Stimulated activated CD8-positive, alpha-beta memory T cell treated with anti-CD3 and anti-CD28 coated beads, Interleukin-12 subunit alpha, Interleukin-12 subunit beta, amount 100 ng/mL, for 4 hours (primary cell): ENCODE results near the gene GAN.

Experiments used
- DNase-seq: peaks from one replicate; pipeline ENCODE4 v3.0.0-alpha.2; 2020; ENCODE audit warnings: low read depth

Gene GAN

DNA sequence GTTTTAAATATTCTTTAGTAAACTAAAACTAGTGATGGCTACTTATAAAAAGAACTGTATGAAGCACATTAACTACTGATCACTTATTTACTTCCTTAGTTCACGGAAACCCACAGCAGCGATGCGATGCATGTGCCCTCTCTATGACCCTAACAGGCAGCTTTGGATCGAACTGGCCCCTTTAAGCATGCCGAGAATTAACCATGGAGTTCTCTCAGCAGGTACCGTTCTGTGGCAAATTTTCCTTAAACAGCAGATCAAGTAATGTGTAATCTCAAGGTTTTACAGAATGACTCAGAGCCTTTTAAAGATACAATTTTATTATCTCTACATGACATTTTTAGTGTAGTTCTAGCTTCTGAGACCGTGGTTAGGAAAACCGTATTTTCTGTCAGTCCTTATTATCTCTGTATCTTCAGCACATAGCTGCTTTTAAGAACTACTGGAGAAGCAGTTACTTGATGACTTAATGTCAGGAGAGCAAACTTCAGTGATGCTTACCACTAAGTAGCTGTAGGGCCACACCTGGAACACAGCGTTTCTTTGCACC is 43.0 kb downstream of the GAN start:
- no peak for DNase-seq

DNA sequence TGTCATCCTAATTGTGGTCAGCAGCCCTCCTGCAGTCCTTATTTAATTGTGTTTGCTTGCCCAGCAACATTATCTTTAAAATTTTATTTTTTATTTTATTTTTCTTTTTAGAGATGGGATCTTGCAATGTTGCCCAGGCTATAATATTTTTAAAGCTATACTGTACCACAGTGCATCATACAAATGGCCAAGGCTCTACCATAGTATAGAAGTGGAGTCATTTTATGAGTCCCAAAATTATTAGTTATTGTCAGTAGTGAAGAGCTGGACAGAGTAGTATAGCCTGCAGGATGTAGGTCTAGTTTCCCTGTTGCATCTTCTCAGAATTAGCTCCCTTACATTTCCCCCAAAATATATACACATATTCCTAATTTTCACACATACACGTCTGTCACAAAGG is 44.1 kb downstream of the GAN start:
- no peak for DNase-seq

DNA sequence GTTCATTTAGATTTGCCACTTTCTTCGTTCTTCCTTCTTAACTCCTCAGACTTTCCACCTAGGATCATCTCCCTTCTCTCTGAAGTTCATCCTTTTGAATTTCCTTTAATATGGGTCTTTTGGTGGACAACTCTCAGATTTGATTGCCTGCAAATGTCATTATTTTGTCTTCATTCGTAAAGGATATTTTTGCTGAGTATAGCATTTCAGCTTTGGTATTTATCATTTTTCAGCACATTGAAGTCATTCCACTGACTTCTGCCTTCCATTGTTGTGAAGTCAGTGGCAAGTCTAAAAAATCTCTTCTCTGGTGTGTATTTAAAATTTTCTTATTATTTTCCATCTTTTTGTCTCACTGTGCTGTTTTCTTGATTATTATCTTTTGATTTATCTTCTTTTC is 45.4 kb downstream of the GAN start:
- DNase-seq, result no peak

DNA sequence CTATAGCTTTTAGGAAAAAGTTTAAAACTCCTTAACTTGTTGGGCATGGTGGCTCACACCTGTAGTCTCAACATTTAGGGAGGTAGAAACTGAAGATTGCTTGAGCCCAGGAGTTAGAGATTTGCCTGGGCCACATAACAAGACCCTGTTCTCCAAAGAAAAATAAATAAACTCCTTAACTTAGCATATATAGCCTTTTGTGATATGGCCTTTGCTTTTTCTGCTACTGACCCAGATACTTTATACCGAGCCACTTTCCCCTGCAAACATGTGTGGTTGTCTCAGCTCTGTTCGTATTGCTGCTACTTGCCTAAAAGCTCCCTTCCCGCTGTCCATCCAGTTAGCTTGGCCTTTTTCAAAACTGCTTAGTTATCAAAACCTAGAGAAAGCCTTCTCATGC is 51.0 kb downstream of the GAN start:
- DNase-seq, result no peak

- DNase-seq, result no peak
These were observed 51.7 kb downstream of the GAN start for GRCh38 chr16:81366316-81366932.

DNA sequence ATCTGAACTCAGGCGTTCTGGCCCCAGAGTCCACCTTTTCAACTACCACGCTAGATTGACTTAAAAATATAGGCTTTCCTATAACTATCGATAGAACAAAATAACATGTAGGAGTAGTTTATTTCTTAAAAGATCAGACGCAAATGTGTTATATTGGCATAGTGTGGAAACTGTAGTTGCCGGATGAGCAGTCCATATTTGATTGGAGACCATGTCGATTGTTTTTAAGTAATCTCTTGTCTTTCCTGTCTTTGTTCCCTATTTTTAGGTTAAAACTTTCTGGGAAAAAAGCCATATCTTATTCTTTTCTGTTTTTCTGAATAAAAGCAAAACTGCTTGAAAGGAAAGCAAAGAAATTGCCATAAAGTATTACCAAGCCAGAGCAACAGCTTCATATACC is 53.1 kb downstream of the GAN start:
- DNase-seq, result no peak

DNA sequence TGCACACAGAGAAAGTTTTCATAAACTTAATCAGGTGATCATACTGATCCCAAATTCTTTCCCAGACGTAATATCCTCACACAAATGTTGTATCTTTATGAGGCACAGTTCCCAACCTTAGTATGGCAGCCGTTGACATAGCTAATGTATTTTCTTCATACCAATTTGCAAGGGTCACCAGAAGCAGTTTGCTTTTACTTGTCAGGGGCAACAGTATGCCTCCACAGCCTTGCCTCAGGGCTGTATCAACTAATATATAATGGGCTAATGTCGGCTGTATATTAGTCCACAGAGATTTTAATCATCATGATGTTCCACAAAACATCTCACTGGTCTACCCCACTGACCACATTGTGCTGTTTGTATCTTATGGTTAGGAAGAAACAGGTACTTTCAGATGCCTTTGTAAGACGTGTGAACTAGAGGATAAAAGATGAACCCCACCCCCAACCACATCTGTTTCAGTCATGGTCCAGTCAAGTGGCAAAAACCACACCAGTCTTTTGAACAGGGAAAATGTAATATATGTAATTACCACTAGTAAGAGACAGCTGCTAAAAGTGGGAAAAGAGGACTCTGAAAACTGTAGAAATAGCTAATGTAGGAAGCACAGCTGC is 55.2 kb downstream of the GAN start:
- no peak for DNase-seq

DNA sequence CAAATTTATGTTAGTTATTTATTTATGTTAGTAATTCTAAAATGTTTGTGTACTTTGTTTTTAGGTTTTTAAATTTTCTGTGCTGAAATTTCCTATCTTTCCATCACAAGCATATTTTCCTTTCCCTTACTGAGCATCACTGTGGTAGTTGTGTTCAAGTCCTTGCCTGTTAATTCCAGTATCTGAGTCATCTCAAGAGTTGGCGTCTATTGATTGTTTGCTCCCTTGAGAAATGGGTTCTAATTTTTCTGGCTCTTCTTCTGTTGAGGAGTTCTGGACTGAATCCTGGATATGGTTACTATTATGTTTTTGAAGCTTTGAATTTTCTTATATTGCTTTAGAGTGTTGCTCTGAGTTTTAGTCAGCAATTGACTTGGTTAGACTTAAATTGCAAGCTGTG is 56.3 kb downstream of the GAN start:
- DNase-seq, result no peak

GRCh38 chr16:81374550-81374949 is 59.8 kb downstream of the GAN start:
- no peak for DNase-seq

DNA sequence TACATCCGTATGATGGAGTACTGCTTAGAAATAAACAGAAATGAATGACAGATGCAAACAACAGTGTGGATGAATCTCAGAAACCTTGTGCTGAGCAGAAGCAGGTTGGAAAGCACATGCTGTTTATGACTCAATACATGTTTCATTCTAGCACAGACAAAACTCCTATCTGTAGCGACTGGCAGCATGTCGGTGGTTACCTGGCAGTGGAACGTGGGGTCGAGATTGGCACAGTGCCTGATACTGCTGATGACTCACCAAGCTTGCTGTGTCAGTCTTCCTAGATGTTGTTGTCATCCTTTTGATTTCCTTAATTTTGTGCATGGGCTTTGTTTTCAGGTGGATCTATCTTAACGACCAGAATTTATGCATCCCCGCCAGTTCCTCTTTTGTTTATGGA is 62.1 kb downstream of the GAN start:
- no peak for DNase-seq

DNA sequence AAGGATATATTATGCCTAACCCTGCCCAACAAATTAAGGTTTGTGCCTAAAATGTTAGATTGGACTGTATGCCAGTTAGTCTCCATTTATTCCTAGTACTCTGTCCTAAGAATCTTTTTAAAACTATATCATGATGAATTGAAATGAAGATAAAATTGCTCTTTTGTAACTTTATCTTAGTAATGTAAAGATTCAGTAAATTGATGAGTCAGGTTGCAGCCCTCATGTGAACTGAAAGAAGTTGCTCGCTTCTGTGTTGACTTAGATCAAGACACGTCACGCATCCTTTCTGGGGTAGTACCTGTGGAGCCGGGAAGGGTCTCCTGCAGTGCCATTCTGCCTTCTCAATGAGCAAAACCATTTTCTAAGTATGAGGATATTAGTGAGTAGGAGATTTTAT is 63.3 kb downstream of the GAN start:
- no peak for DNase-seq

DNA sequence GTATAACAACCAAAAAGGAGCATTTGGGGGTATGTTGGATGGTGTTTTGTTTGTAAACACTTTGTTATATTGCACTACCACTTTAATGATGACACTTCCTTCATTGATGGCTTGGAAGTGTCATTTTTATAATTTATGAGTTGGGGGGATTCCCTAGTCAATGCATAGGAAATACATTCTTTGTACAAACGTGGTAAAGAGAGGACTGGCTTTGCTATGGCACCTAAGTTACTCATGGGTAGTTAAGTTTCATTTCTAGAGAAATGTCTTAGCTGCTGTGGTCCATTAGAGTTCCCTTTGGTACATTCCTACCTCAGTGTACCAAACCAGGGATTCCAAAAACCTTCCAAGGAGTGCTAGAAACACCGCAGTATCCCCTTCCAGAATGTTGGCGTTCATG is 66.2 kb downstream of the GAN start:
- no peak for DNase-seq

- DNase-seq, result no peak
These were observed 69.2 kb downstream of the GAN start for GRCh38 chr16:81384006-81384405.

DNA sequence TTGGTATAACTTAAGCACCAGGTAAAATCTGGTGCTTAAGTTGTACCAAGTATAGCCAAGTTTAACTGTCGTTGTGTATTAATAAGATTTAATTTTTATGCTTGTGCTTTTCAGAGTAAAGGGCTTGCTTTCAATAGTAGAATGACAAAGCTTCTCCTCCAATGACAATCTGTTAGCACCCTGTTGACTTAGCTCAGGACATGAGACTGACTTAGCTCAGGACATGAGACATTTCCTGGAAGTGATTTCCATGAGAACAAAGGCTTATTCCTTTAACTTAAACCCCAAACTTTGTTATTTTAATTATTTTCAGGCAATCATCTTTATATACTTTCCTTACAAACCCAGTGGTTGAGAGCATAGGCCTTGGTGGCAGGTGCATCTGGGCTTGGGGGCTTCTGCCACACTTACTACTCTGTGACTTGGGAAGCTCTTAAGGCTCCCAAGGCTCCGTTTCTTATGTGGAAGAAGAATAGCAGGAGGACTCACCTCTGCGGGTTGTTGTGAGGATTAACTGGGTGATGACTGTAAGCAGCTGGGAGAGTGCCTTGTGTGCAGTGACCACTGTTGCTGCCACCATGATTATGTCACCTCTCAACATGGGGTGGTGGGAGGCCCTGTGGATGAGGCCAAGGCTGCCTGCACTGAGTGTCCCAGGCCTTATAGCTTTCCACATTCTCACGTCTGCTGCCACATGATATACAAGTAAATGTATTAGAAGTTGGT is 70.4 kb downstream of the GAN start:
- no peak for DNase-seq

GRCh38 chr16:81388357-81388756 is 73.6 kb downstream of the GAN start:
- DNase-seq, result no peak

GRCh38 chr16:81390840-81391239 is 76.1 kb downstream of the GAN start:
- DNase-seq, result no peak

GRCh38 chr16:81392011-81392410 is 77.2 kb downstream of the GAN start:
- DNase-seq, result no peak

DNA sequence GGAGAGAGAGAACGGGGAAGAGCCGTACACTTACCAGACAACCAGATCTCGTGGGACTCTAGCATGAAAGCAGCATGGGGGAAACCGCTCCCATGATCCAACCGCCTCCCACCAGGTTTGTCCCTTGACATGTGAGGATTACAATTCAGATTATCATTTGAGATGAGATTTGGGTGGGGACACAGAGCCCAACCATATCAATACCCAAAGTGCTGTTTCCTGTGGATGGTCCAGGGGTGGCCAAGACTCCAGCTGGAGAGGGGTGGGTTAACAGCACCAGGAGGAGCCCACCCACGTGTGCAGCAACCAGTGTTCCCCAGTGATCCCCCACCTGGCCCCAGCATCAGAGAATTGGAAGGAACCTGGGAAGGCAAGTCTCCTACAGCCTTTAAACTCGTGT is 79.7 kb downstream of the GAN start:
- no peak for DNase-seq

DNA sequence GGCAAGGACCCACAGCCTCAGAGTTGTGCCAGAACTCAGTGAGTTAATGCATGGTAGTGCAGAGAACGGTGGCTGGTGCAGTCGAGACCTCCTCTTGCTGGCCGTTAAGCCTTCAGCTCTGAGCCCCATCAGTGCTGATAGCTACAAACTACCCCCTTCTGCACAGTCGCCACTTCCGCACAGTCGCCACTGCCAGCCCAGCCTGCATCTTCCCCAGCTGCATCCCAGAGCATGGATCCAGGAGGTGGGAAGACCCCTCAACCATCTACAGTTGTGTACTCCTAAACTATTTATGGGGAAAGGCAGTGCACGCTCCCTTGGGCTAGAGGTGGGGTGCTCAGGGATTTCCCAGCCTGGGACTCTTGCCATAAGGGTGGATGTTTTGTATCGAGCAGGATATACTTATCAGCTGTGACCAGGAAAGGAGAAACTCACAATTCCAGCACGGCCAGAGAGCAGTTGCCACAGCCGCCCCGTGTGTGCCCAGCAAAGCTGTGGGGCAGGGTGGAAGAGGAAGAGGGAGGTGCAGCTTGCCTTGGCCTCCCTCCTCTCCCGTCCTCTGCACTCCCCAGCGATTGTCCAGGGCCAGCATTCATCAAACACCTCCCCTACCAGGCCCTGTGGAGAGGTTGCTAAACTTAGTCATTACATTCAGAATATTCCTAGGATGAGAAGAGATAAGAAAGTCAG is 80.3 kb downstream of the GAN start:
- no peak for DNase-seq

GRCh38 chr16:81397058-81397878 is 82.5 kb downstream of the GAN start:
- no peak for DNase-seq

- DNase-seq, result no peak
These were observed 83.2 kb downstream of the GAN start for GRCh38 chr16:81397879-81398520.
